ENCODE results near the gene FAM200A.
"Not testable (repeated sequence)": the region's sequence is repeated elsewhere in the genome, so short reads cannot be mapped to it uniquely, and the experiment has no call there.

GRCh38 chr7:99545308-99545707, 6.6 kb downstream of the FAM200A start:
- TF ChIP-seq SPI1, POLR2AphosphoS5, POLR2A, TAF1 (IDR thresholded peaks at IDR 0.05; ENCODE audit: low read depth, low read length): not testable (repeated sequence)

Measured in GM12891 (cell line).